Measurements from ENCODE around the gene CD1D.

CD1D gene

DNA sequence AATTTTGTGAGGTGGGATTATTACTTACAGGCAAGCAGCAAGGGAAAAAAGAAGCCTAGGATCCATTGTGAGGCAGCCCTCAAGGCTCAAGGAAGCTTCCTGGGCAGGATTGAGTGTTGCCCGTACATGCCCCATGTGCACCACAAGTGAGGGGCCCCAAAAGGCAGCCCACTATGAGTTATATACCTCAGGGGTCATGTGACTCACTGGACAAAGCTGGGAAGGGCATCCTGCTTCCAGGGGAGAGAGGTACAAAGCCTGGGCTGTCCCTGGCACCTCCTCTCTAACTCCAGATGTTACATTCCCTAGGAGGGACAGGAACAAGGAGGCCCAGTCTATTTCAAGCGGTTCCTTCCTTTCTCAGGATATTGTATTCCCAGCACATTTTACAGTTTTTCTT lies 34.0 kb upstream of the CD1D start:
- TF ChIP-seq RARB (CRISPR knock-in tag; IDR thresholded peaks at IDR 0.05) (no peak), GLIS3 (CRISPR knock-in tag; IDR thresholded peaks at IDR 0.05) (no peak), ZNF70 (CRISPR knock-in tag; IDR thresholded peaks at IDR 0.05) (no peak), ZNF8 (CRISPR knock-in tag; IDR thresholded peaks at IDR 0.05) (no peak), CSDC2 (CRISPR knock-in tag; IDR thresholded peaks at IDR 0.05) (no peak), BACH2 (CRISPR knock-in tag; IDR thresholded peaks at IDR 0.05; ENCODE audit: borderline replicate concordance) (no peak), TOX (CRISPR knock-in tag; IDR thresholded peaks at IDR 0.05; ENCODE audit: borderline replicate concordance) (no peak), OSR1 (CRISPR knock-in tag; IDR thresholded peaks at IDR 0.05) (no peak), PPARA (CRISPR knock-in tag; IDR thresholded peaks at IDR 0.05; ENCODE audit: borderline replicate concordance) (no peak), ZC3H10 (CRISPR knock-in tag; IDR thresholded peaks at IDR 0.05) (no peak), TCF4 (CRISPR knock-in tag; IDR thresholded peaks at IDR 0.05; ENCODE audit: borderline replicate concordance) (no peak), ZFP30 (CRISPR knock-in tag; IDR thresholded peaks at IDR 0.05) (no peak), ISL1 (CRISPR knock-in tag; IDR thresholded peaks at IDR 0.05) (no peak), SNAI2 (CRISPR knock-in tag; IDR thresholded peaks at IDR 0.05) (no peak)
- TF ChIP-seq, protein P1, sequence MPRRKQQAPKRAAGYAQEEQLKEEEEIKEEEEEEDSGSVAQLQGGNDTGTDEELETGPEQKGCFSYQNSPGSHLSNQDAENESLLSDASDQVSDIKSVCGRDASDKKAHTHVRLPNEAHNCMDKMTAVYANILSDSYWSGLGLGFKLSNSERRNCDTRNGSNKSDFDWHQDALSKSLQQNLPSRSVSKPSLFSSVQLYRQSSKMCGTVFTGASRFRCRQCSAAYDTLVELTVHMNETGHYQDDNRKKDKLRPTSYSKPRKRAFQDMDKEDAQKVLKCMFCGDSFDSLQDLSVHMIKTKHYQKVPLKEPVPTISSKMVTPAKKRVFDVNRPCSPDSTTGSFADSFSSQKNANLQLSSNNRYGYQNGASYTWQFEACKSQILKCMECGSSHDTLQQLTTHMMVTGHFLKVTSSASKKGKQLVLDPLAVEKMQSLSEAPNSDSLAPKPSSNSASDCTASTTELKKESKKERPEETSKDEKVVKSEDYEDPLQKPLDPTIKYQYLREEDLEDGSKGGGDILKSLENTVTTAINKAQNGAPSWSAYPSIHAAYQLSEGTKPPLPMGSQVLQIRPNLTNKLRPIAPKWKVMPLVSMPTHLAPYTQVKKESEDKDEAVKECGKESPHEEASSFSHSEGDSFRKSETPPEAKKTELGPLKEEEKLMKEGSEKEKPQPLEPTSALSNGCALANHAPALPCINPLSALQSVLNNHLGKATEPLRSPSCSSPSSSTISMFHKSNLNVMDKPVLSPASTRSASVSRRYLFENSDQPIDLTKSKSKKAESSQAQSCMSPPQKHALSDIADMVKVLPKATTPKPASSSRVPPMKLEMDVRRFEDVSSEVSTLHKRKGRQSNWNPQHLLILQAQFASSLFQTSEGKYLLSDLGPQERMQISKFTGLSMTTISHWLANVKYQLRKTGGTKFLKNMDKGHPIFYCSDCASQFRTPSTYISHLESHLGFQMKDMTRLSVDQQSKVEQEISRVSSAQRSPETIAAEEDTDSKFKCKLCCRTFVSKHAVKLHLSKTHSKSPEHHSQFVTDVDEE (CRISPR knock-in tag; IDR thresholded peaks at IDR 0.05) = no peak
- TF ChIP-seq, protein P2, sequence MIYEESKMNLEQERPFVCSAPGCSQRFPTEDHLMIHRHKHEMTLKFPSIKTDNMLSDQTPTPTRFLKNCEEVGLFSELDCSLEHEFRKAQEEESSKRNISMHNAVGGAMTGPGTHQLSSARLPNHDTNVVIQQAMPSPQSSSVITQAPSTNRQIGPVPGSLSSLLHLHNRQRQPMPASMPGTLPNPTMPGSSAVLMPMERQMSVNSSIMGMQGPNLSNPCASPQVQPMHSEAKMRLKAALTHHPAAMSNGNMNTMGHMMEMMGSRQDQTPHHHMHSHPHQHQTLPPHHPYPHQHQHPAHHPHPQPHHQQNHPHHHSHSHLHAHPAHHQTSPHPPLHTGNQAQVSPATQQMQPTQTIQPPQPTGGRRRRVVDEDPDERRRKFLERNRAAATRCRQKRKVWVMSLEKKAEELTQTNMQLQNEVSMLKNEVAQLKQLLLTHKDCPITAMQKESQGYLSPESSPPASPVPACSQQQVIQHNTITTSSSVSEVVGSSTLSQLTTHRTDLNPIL (CRISPR knock-in tag; IDR thresholded peaks at IDR 0.05; ENCODE audit: low read depth) = no peak
- TF ChIP-seq, protein P3, sequence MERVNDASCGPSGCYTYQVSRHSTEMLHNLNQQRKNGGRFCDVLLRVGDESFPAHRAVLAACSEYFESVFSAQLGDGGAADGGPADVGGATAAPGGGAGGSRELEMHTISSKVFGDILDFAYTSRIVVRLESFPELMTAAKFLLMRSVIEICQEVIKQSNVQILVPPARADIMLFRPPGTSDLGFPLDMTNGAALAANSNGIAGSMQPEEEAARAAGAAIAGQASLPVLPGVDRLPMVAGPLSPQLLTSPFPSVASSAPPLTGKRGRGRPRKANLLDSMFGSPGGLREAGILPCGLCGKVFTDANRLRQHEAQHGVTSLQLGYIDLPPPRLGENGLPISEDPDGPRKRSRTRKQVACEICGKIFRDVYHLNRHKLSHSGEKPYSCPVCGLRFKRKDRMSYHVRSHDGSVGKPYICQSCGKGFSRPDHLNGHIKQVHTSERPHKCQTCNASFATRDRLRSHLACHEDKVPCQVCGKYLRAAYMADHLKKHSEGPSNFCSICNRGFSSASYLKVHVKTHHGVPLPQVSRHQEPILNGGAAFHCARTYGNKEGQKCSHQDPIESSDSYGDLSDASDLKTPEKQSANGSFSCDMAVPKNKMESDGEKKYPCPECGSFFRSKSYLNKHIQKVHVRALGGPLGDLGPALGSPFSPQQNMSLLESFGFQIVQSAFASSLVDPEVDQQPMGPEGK (CRISPR knock-in tag; IDR thresholded peaks at IDR 0.05; ENCODE audit: borderline replicate concordance) = no peak
- TF ChIP-seq, protein P4, sequence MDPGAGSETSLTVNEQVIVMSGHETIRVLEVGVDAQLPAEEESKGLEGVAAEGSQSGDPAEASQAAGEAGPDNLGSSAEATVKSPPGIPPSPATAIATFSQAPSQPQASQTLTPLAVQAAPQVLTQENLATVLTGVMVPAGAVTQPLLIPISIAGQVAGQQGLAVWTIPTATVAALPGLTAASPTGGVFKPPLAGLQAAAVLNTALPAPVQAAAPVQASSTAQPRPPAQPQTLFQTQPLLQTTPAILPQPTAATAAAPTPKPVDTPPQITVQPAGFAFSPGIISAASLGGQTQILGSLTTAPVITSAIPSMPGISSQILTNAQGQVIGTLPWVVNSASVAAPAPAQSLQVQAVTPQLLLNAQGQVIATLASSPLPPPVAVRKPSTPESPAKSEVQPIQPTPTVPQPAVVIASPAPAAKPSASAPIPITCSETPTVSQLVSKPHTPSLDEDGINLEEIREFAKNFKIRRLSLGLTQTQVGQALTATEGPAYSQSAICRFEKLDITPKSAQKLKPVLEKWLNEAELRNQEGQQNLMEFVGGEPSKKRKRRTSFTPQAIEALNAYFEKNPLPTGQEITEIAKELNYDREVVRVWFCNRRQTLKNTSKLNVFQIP (CRISPR knock-in tag; IDR thresholded peaks at IDR 0.05; ENCODE audit: borderline replicate concordance, low read depth) = no peak
- ATAC-seq = no peak

DNA sequence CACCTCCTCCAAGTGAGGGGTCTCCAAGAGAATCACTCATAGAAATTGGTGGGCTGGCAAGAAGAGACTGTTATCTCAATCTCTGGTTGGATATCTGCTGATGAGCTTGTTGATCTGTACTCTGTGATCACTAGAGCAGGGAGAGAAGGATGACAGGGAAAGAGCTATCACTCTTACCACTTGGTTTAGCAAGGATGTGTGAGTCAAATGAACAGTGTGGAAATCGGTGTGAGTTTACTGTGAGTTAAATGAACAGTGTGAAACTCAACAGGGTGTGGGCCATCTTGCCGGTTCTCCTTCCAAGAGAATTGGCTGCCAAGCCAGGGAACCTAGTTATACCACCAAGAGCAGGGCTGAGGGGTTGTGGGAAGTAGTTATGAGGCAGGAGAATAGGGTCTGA lies 33.3 kb upstream of the CD1D start:
- ATAC-seq = no peak

More for the DNA sequence above, 33.3 kb upstream of the CD1D start:
- TF ChIP-seq ZFP3 (CRISPR knock-in tag; IDR thresholded peaks at IDR 0.05) (no peak), PPARA (CRISPR knock-in tag; IDR thresholded peaks at IDR 0.05; ENCODE audit: borderline replicate concordance) (no peak), TOX (CRISPR knock-in tag; IDR thresholded peaks at IDR 0.05; ENCODE audit: borderline replicate concordance) (no peak), CSDC2 (CRISPR knock-in tag; IDR thresholded peaks at IDR 0.05) (no peak), RARB (CRISPR knock-in tag; IDR thresholded peaks at IDR 0.05) (no peak), ZC3H10 (CRISPR knock-in tag; IDR thresholded peaks at IDR 0.05) (no peak), GLIS3 (CRISPR knock-in tag; IDR thresholded peaks at IDR 0.05) (no peak)
- TF ChIP-seq, protein P1 (CRISPR knock-in tag; IDR thresholded peaks at IDR 0.05) = no peak

Measured in SK-N-SH treated with all-trans-retinoic acid at 6 μM for 48 hours (cell line).